IMR-90 (cell line): ENCODE results near the gene SLC16A8. TPM values are rescaled to one million over a fixed set of nuclear protein-coding genes. Genes with fewer than 3 reads are reported as not detected.
A peak's percentile ranks its signal among the peaks of the same experiment; 100 is the strongest.
"Not testable (repeated sequence)": the region's sequence is repeated elsewhere in the genome, so short reads cannot be mapped to it uniquely, and the experiment has no call there.

Source experiments
- ATAC-seq: fragments of 200-7000 bp; cut with Tn5 transposase; 2 replicates; pipeline ENCODE4 v1.9.1; 2020; ENCODE audit warnings: low read depth, mild to moderate bottlenecking, moderate library complexity
- BruUV-seq: library from RNA; stranded (reverse); fragments of 400-500 nt; replicated peaks from 2 replicates; lab custom pipeline; 2021; lab: Mats Ljungman, UMichigan
- CTCF ChIA-PET: fragments of 300-600 bp; formaldehyde crosslinking; extraction: SDS; loops from one replicate; lab custom pipeline; 2021; ENCODE audit warnings: antibody characterized with exemption; lab: Yijun Ruan, JAX
- POLR2A ChIA-PET: fragments of 300-600 bp; sonication (Branson Sonifier 250); formaldehyde crosslinking; loops from one replicate; lab custom pipeline; 2022; ENCODE audit warnings: antibody characterized with exemption; ENCODE audit not compliant: unreplicated experiment; lab: Charles Lee
- DNase-seq: peaks from one replicate; pipeline ENCODE4 v3.0.0; 2013
- H2AFZ ChIP-seq: replicated peaks from 2 replicates; pipeline ENCODE3; 2013; ENCODE audit warnings: low read length, mild to moderate bottlenecking; ENCODE audit not compliant: poor library complexity
- H2AK5ac ChIP-seq: 2 replicates; pipeline ENCODE4 v1.6.1; 2013; ENCODE audit warnings: low read depth, low read length, inconsistent platforms
- H2AK9ac ChIP-seq: replicated peaks from 2 replicates; pipeline ENCODE3; 2013; ENCODE audit warnings: mild to moderate bottlenecking, low read depth, low read length, moderate library complexity; ENCODE audit not compliant: poor library complexity
- H2BK120ac ChIP-seq: 2 replicates; pipeline ENCODE4 v1.6.1; 2013; ENCODE audit warnings: low read depth, low read length, inconsistent platforms
- H2BK15ac ChIP-seq: 3 replicates; pipeline ENCODE4 v1.6.1; 2013; ENCODE audit warnings: low read depth, low read length, inconsistent platforms
- H2BK20ac ChIP-seq: 2 replicates; pipeline ENCODE4 v1.6.1; 2013; ENCODE audit warnings: low read depth, mild to moderate bottlenecking, inconsistent platforms, low read length, moderate library complexity
- H2BK5ac ChIP-seq: 2 replicates; pipeline ENCODE4 v1.6.1; 2013; ENCODE audit warnings: mild to moderate bottlenecking, low read depth, low read length, inconsistent platforms; ENCODE audit not compliant: poor library complexity, severe bottlenecking
- H3K14ac ChIP-seq: replicated peaks from 2 replicates; pipeline ENCODE4 v1.6.1; 2013; ENCODE audit warnings: low read depth, low read length, inconsistent platforms
- H3K18ac ChIP-seq: 2 replicates; pipeline ENCODE4 v1.6.1; 2013; ENCODE audit warnings: low read depth, low read length, control low read depth
- H3K23ac ChIP-seq: 2 replicates; pipeline ENCODE4 v1.6.1; 2013; ENCODE audit warnings: low read depth, low read length, inconsistent platforms
- H3K27ac ChIP-seq: 2 replicates; pipeline ENCODE4 v1.5.1; 2013; ENCODE audit warnings: mild to moderate bottlenecking, control low read depth, low read length; ENCODE audit not compliant: insufficient read depth
- H3K27me3 ChIP-seq: 2 replicates; pipeline ENCODE4 v1.6.1; 2013; ENCODE audit warnings: low read length; ENCODE audit not compliant: control insufficient read depth, insufficient read depth
- H3K36me3 ChIP-seq: 2 replicates; pipeline ENCODE4 v1.6.1; 2013; ENCODE audit warnings: low read length, mixed read lengths; ENCODE audit not compliant: control insufficient read depth, insufficient read depth
- H3K4ac ChIP-seq: 2 replicates; pipeline ENCODE4 v1.6.1; 2013; ENCODE audit warnings: low read depth, low read length, inconsistent platforms
- H3K4me1 ChIP-seq: 2 replicates; pipeline ENCODE4 v1.6.1; 2013; ENCODE audit warnings: low read length, mixed read lengths; ENCODE audit not compliant: control insufficient read depth, insufficient read depth
- H3K4me2 ChIP-seq: 2 replicates; pipeline ENCODE4 v1.6.1; 2013; ENCODE audit warnings: low read depth, mild to moderate bottlenecking, control low read depth, low read length, moderate library complexity
- H3K4me3 ChIP-seq: 2 replicates; pipeline ENCODE4 v1.5.1; 2013; ENCODE audit warnings: low read depth, mild to moderate bottlenecking, control low read depth, low read length, moderate library complexity; ENCODE audit not compliant: insufficient read depth
- H3K56ac ChIP-seq: 2 replicates; pipeline ENCODE4 v1.6.1; 2013; ENCODE audit warnings: low read length, inconsistent platforms; ENCODE audit not compliant: insufficient read depth; ENCODE audit errors: extremely low read depth
- H3K79me1 ChIP-seq, 2 experiments: 2 replicates each; pipeline ENCODE4 v1.6.1; 2013; ENCODE audit warnings: low read length in 2 of 2, inconsistent platforms in 1 of 2, low read depth in 1 of 2
- H3K9ac ChIP-seq: 2 replicates; pipeline ENCODE4 v1.6.1; 2013; ENCODE audit warnings: low read depth, low read length, control low read depth
- H3K9me1 ChIP-seq: 2 replicates; pipeline ENCODE4 v1.6.1; 2013; ENCODE audit warnings: low read length, inconsistent platforms; ENCODE audit not compliant: insufficient read depth
- H3K9me3 ChIP-seq: 2 replicates; pipeline ENCODE4 v1.6.1; 2013; ENCODE audit warnings: low read length; ENCODE audit not compliant: control insufficient read depth, insufficient read depth
- H4K20me1 ChIP-seq: 2 replicates; pipeline ENCODE4 v1.6.1; 2013; ENCODE audit warnings: low read length, inconsistent platforms; ENCODE audit not compliant: insufficient read depth
- H4K5ac ChIP-seq: 2 replicates; pipeline ENCODE4 v1.6.1; 2013; ENCODE audit warnings: mild to moderate bottlenecking, low read depth, low read length, control low read depth
- H4K8ac ChIP-seq, 2 experiments: 2 replicates each; pipeline ENCODE4 v1.6.1; 2013; ENCODE audit warnings: low read depth in 2 of 2, low read length in 2 of 2, control low read depth in 1 of 2, inconsistent platforms in 1 of 2
- H4K91ac ChIP-seq: 2 replicates; pipeline ENCODE4 v1.6.1; 2013; ENCODE audit warnings: low read depth, low read length, inconsistent platforms; ENCODE audit not compliant: insufficient read depth
- BHLHE40 ChIP-seq: fragments of 150-350 bp; IDR thresholded peaks from 2 replicates; pipeline ENCODE4 v1.6.1; 2016; ENCODE audit warnings: mild to moderate bottlenecking, low read depth, low read length
- NFE2L2 ChIP-seq: fragments of 150-350 bp; IDR thresholded peaks from 2 replicates; pipeline ENCODE4 v1.6.1; 2016; ENCODE audit warnings: low read depth, mild to moderate bottlenecking, low read length
- RFX5 ChIP-seq: IDR thresholded peaks from 2 replicates; pipeline ENCODE4 v1.8.0; 2012; ENCODE audit warnings: low read depth, mild to moderate bottlenecking, low read length, moderate library complexity
- SMC3 ChIP-seq: fragments of 150-350 bp; IDR thresholded peaks from 2 replicates; pipeline ENCODE4 v1.6.1; 2016; ENCODE audit warnings: low read depth, mild to moderate bottlenecking, antibody characterized with exemption, low read length, moderate library complexity
- WGBS, 2 experiments: methylation state at CpG; one replicate each; pipeline versions ENCODE4 v1.1.5 to v1.1.7; 2013; ENCODE audit warnings: missing lambda C conversion rate in 2 of 2; ENCODE audit not compliant: insufficient read length in 1 of 2; ENCODE audit errors: extremely low coverage in 2 of 2; 5-methylcytosine and 5-hydroxymethylcytosine counted together
- dilution Hi-C: fragments of 300-500 bp; cut with HindIII; formaldehyde crosslinking; loops from one replicate; pipeline ENCODE4 v1.14.3; 2018; ENCODE audit warnings: low sequenced_read_pairs; ENCODE audit not compliant: unreplicated experiment
- in situ Hi-C: fragments of 300-500 bp; cut with MboI; formaldehyde crosslinking; loops from 3 replicates; pipeline ENCODE4 v1.14.3; 2019; ENCODE audit warnings: low sequenced_read_pairs, inconsistent platforms, mixed read lengths
- intact Hi-C: fragments of 100-400 bp; cut with micrococcal nuclease; formaldehyde crosslinking; loops from 2 replicates; pipeline ENCODE4 v1.10.0; 2022
- polyA plus RNA-seq, 3 experiments: library from polyadenylated mRNA; depleted of rRNA; stranded (reverse); fragments of >200 nt; gene quantifications; 2 replicates each; pipeline ENCODE4 v1.2.3, GENCODE V29; 2012; ENCODE audit warnings: low replicate concordance in 1 of 3
- total RNA-seq: library from RNA; depleted of rRNA; stranded (reverse); fragments of >200 nt; gene quantifications from 2 replicates; pipeline ENCODE4 v1.2.3, GENCODE V29; 2012
- TF ChIP-seq, protein P1 (sequence below): fragments of 150-350 bp; IDR thresholded peaks from 2 replicates; pipeline ENCODE4 v1.6.1; 2017; ENCODE audit warnings: mild to moderate bottlenecking, antibody characterized with exemption, low read length, low read depth

SLC16A8 gene
- total and polyA plus RNA-seq, 2 of the 4 experiments (the other 2 are of a cell fraction), result not detected

DNA sequence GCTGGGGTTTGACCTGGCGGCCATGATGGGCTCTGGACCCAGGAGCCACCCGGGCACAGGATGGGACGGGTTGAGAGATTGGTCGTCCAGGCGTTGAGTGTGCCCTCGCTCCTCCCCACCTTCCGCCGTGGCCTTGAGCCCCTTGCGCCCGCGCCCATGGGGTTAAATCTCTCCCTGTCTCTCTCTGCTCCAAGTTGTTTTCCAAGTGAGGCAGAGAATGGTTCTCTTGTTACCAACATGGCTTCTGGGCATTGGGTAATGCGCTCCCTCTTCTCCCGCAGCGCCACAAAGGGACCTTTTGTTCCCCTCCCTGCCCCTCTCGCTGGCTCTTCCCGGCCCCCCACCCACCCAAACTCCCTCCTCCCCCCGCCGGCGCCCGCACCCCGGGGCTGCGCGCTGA is 45.6 kb downstream of the SLC16A8 start:
- H4K91ac ChIP-seq, result no peak overlapping the region
- H3K9me3 ChIP-seq, result no peaks in the 10 kb centered on the region
- H3K23ac ChIP-seq, result no peak overlapping the region
- H3K27me3 ChIP-seq, result peaks cover 2% of the 10 kb centered on the region; the same call in 1 of the 2 replicates
- no peak overlapping the region for H3K14ac ChIP-seq
- dilution Hi-C loops (no loop called here), in situ Hi-C loops (no loop called here), intact Hi-C loops (no loop called here)
- H2BK20ac ChIP-seq, result no peak overlapping the region
- H3K18ac ChIP-seq, result no peak overlapping the region
- H3K56ac ChIP-seq, result no peak overlapping the region
- no peak overlapping the region for H3K4me2 ChIP-seq
- no peak overlapping the region for H4K5ac ChIP-seq
- no peak overlapping the region for H3K4me3 ChIP-seq
- BruUV-seq, result no TSS peak
- H2AK5ac ChIP-seq, result no peak overlapping the region
- H3K9ac ChIP-seq, result no peak overlapping the region
- H4K8ac ChIP-seq, result no peak overlapping the region
- 96% methylated on average over 5 of the region's 23 CpGs; no CpG with 5 or more reads in 1 of the 2 experiments for WGBS, 2 experiments
- peak overlapping the region; percentile 45 for H2AK9ac ChIP-seq
- ChIA-PET CTCF (no interaction called here), POLR2A (no interaction called here)
- peaks cover 15% of the 10 kb centered on the region for H3K4me1 ChIP-seq
- no peaks in the 10 kb centered on the region; a peak in 1 of 4 replicates for H3K79me1 ChIP-seq
- DNase-seq (no peak), ATAC-seq (no peak)
- H3K36me3 ChIP-seq, result no peaks in the 10 kb centered on the region
- 0 out of 2 replicates have a peak, but pooled peaks cover 11% of the 10 kb centered on the region for H3K9me1 ChIP-seq
- no peaks in the 10 kb centered on the region for H4K20me1 ChIP-seq
- no peak overlapping the region for H2BK15ac ChIP-seq
- no peak overlapping the region for H3K27ac ChIP-seq
- H2BK5ac ChIP-seq, result no peak overlapping the region
- no peak overlapping the region for H3K4ac ChIP-seq
- TF ChIP-seq NFE2L2 (no peak), BHLHE40 (no peak), SMC3 (no peak), RFX5 (no peak)
- TF ChIP-seq, protein P1, sequence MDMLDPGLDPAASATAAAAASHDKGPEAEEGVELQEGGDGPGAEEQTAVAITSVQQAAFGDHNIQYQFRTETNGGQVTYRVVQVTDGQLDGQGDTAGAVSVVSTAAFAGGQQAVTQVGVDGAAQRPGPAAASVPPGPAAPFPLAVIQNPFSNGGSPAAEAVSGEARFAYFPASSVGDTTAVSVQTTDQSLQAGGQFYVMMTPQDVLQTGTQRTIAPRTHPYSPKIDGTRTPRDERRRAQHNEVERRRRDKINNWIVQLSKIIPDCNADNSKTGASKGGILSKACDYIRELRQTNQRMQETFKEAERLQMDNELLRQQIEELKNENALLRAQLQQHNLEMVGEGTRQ, result no peak
- H2BK120ac ChIP-seq, result no peak overlapping the region
- no peak overlapping the region for H2AFZ ChIP-seq

DNA sequence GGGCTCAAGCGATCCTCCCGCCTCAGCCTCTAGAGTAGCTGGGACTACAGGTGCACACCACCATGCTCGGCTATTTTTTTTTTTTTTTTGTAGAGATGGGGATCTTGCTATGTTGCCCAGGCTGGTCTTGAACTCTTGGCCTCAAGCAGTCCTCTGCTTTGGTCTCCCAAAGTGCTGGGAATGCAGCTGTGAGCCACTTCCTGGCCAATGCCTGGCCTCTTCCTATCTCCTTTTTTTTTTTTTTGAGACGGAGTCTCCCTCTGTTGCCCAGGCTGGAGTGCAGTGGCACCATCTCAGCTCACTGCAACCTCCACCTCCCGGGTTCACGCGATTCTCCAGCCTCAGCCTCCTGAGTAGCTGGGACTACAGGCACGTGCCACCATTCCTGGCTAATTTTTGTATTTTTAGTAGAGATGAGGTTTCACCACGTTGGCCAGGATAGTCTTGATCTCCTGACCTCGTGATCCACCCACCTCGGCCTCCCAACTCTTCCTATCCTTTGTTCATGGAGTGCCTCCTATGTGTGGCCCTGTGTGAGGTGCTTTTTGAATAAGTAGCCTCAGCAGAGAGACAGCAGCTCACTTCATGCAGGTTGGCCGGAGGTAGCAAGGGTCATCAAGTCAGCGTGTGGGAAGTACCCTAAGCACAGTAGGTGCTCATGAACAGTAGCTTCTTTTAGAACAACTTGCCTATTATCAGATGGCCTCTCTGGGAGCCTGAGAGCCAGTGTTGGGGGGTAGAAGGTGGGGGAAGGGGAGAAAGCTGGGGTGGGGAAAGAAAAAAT is 46.4 kb downstream of the SLC16A8 start:
- H2AK9ac ChIP-seq, intact Hi-C loops: not testable (repeated sequence)
- WGBS, 2 experiments, result no CpG with 5 or more reads among the region's 13 CpGs

More for the DNA sequence above, 46.4 kb downstream of the SLC16A8 start:
- H2AK5ac ChIP-seq, H4K5ac ChIP-seq, in situ Hi-C loops, POLR2A ChIA-PET, H3K4me2 ChIP-seq, H3K14ac ChIP-seq, DNase-seq, dilution Hi-C loops, ATAC-seq, H3K9me3 ChIP-seq, CTCF ChIA-PET, H4K20me1 ChIP-seq, H3K36me3 ChIP-seq, H4K8ac ChIP-seq, H3K79me1 ChIP-seq, H4K91ac ChIP-seq, H3K9ac ChIP-seq, H2BK120ac ChIP-seq, H2BK5ac ChIP-seq, H3K4ac ChIP-seq, H2AFZ ChIP-seq, H3K23ac ChIP-seq, H3K56ac ChIP-seq, H2BK15ac ChIP-seq, BruUV-seq, H3K27me3 ChIP-seq, H3K18ac ChIP-seq, H2BK20ac ChIP-seq, H3K4me3 ChIP-seq, H3K27ac ChIP-seq: not testable (repeated sequence)
- Histone ChIP-seq H3K9me1 (peaks cover 13% of the 10 kb centered on the region), H3K4me1 (peaks cover 20% of the 10 kb centered on the region)
